ENCODE results near the gene KSR2.
"Not testable (repeated sequence)": the region's sequence is repeated elsewhere in the genome, so short reads cannot be mapped to it uniquely, and the experiment has no call there.

KSR2 gene

DNA sequence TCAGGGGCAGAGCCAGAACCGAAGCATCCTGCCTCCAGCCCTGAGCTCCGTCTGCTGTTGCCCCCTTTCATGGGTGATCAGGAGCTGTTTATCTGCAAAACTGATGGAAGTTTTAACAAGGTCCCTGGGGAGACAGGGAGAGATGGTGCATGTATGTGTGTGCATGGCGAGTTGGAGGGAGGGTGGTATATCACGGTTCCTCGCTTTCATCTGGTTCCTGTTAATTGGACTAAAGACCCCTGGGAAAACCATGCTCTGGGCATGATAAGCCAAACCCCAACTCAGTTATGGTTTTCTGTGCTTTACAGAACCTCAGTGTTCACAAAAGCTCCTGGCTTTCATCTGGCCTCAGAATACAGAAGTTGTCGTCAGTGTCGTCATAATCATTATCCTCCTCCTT, 133.6 kb downstream of the KSR2 start:
- intact Hi-C loops (cut with DNase I): no loop called here
- DNase-seq: no peak

- no peak for DNase-seq
- intact Hi-C loops (cut with DNase I): no loop called here
Observed at GRCh38 chr12:117832459-117833457, 136.0 kb downstream of the KSR2 start.

DNA sequence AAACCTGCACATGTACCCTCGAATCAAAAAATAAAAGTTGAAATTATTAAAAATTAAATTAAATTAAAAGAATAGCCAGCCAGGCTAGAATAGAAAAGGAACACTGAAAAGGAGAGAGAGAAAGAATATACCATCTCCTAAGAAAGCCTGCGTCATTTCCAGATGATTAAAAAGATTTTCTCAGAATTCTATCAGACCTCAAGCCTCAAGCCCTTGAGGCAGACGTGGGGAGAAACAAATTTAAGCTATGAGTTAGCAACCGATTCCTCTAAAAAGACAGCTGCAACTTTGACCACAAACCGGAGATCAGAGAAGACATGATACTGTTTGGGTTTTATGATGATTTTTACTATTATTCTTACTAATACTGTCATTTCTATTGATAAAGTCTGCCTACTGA, 138.3 kb downstream of the KSR2 start:
- no peak for DNase-seq
- intact Hi-C loops (cut with DNase I): no loop called here

DNA sequence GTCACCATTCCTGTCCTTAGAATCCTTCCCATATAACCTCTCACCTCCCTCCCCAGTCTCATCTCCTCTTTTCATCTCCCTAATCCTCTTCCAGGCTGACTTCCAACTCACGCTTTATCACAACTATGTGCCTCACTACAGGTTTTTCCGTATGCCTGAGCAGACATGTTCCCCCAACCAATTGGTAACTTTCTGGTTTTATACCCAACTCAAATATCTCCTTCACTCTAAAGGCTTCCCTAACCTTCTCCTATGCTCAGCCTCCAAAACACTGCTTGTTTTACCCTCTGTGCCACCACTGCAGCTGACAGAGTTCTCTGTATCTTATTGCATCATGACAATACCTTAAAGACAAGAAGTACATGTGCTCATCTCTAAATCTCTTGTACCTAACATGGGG, 139.7 kb downstream of the KSR2 start:
- intact Hi-C loops (cut with DNase I): no loop called here
- DNase-seq: no peak

DNA sequence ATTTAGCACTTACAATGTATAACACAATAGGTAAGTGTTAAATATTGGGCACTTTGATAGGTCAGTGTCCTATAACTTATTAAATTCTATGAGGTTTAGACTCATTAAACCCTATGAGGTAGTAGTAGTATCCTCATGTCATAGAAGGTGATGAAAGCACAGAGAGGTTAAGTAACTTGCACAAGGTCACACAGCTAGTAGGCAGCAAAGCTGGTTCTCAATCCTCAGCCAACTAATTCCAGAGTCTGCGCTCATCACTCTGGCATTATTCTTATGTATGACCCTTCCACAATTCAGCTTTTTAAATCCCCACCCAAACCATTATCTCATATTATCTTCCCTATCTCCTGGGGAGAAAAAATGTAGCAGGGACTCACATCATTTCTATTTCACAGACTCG, 141.1 kb downstream of the KSR2 start:
- intact Hi-C loops (cut with DNase I): no loop called here

DNA sequence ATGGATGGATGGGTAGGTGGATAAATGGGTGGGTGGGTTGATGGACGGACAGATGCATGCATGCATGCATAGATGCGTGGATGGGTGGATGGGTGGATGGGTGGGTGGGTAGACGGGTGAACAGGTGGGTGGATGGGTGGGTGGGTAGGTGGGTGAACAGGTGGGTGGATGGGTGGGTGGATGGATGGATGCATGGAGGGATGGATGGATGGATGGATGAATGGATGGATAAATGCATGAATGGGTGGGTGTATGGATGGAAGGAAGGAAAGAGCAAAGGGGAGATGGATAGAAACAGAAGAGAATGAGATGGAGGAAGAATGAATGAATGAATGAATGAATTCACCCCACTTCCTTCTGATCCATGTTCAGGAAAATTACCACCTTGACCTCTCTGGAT, 143.0 kb downstream of the KSR2 start:
- intact Hi-C loops (cut with DNase I): no loop called here
- DNase-seq: no peak

More for the DNA sequence above, 141.1 kb downstream of the KSR2 start:
- DNase-seq: no peak

- DNase-seq: no peak
- intact Hi-C loops (cut with DNase I): no loop called here
Observed at GRCh38 chr12:117821480-117822175, 147.2 kb downstream of the KSR2 start.

DNA sequence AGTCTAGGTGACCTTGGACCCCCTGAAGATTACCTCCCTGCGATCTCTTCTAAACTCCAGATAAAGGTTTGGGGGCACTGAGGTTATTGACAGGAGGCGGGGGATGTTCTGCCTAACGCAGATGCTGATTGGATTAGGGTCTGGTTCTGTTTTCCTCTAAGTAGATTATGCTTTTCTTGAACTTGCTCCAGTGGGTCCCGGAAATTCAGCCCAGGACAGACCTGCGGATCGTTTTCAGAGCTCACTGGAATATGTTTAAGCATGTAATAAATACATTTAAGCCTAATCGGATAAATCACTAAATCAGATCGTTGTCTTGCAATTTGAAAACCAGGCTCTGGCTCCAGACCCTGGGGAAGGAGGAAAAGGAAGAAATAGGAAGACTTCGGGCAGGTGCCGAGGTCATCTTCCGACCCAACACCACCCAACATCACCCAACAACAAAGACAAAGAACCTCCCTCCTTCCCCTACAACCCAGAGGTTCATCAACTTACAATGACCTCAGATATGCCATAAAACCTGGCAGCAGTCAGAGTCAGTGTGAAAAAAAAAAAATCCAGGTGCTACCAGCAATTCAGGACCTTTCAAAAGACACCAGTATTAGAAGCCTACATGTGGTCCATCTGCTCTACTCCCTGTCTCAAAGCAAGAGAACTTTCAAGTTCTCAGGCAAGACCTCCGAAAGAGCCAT, 148.4 kb downstream of the KSR2 start:
- DNase-seq: no peak
- intact Hi-C loops (cut with DNase I): no loop called here

GRCh38 chr12:117819160-117819559, 149.6 kb downstream of the KSR2 start:
- intact Hi-C loops (cut with DNase I): no loop called here

DNA sequence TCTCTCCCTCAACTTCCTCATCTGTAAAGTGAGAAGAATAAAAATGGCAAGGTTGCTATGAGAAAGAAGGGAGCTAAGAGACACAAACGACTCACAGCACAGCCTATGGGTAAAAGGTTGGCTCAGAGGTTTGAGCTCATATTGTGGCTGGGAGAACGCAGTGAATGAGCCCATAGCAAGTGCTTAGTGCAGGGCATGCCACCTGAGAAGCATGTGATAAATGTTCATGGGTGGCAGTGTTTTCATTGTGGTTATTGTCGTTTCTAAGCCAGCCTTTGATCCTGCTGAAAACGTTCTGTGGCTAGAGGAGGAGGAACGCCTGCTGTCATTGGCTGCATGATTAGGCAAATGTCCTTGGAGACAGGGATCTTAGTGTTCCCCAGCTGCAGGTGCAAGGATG, 150.4 kb downstream of the KSR2 start:
- intact Hi-C loops (cut with DNase I): no loop called here

More at GRCh38 chr12:117819160-117819559, 149.6 kb downstream of the KSR2 start:
- DNase-seq: no peak

GRCh38 chr12:117809509-117809908, 159.3 kb downstream of the KSR2 start:
- intact Hi-C loops (cut with DNase I): no loop called here
- DNase-seq: no peak

More for the DNA sequence above, 150.4 kb downstream of the KSR2 start:
- DNase-seq: no peak

DNA sequence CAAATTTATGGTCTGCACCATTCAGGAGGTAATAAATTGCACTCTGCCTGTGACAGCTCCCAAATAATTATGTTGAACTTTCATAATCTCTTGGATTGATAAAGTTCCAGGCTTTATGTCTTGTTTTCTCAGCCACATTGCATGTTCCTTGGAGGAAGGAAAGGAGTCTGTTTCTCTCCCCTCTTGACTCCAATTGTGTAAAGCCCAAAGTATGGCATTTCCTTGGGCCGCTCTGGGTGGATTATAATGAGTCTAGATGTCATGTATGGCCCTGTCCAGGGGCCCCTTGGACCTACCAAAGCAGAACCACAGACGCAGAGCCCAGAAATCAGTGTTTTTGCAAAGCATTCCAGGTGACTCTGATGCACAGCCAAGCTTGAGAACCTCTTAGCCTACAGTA, 160.8 kb downstream of the KSR2 start:
- no peak for DNase-seq
- intact Hi-C loops (cut with DNase I): no loop called here

DNA sequence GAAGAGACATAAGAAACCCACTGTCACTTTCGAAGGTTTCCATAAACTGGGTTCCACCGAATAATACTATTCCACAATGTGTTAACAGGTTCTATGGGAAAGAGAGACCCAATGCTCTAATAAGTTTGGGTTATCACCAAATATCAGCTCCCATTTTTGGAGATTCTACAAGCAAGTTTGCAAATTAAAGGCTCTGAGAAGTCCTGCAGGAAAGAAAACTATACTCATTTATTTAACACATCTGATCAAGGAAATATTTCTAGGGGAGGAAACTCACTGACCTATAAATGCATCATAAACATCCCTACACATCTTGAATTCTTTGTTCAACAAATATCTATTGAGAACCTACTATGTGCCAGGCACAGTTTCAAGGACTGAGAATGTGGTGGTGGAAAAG, 161.4 kb downstream of the KSR2 start:
- intact Hi-C loops (cut with DNase I): no loop called here
- DNase-seq: no peak

DNA sequence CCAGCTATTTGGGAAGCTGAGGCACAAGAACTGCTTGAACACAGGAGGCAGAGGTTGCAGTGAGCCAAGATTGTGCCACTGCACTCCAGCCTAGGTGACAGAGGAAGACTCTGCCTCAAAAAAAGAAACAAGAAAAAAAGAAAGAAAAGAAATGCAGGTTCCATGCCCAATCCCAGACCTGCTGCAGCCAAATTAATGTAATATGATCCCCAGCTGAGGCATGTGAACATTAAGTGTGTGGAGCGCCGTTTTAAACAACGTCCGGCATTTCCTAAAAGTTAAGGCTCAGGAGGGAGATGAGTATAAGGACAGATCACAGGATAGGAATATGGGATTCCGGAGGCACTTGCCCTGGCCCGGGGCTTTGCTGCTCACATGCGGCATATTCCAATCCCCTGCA, 162.9 kb downstream of the KSR2 start:
- DNase-seq: no peak
- intact Hi-C loops (cut with DNase I): no loop called here

- no peak for DNase-seq
- intact Hi-C loops (cut with DNase I): no loop called here
Observed at GRCh38 chr12:117803001-117803400, 165.8 kb downstream of the KSR2 start.

GRCh38 chr12:117800711-117801110, 168.1 kb downstream of the KSR2 start:
- intact Hi-C loops (cut with DNase I): not testable (repeated sequence)

DNA sequence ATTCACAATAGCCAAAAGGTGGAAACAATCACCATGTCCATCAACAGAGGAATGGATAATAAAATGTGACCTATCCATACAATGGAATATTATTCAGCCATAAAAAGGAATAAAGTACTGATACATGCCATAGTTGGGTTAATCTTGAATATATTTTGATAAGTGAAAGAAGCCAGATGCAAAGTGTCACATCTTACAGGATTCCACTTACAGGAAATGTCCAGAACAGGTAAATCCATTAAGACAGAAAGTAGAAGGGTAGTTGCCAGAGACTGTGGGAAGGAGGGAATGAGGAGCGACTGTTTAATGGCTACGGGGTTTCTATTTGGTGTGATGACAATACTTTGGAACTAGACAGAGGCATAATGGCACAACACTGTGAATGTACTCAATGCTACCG, 171.6 kb downstream of the KSR2 start:
- no peak for DNase-seq
- intact Hi-C loops (cut with DNase I): no loop called here

More at GRCh38 chr12:117800711-117801110, 168.1 kb downstream of the KSR2 start:
- DNase-seq: not testable (repeated sequence)

DNA sequence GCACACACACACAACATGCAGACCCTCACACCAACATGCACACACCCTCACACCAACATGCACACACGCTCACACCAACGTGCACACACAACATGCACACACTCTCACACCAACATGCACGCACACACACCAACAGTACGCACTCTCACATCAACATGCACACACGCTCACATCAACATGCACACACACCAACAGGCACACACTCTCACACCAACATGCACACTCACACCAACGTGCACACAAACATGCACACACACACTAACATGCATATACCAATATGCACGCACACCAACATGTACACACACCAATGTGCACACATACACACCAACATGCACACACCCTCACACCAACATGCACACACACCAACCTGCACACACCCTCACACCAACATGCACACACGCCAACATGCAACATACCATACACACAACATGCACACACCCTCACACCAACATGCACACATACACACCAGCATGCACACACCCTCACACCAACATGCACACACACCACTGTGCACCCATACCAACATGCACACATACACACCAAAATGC, 175.8 kb downstream of the KSR2 start:
- peak in 1 of 10 donors; percentile 45 for DNase-seq
- intact Hi-C loops (cut with DNase I): no loop called here

DNA sequence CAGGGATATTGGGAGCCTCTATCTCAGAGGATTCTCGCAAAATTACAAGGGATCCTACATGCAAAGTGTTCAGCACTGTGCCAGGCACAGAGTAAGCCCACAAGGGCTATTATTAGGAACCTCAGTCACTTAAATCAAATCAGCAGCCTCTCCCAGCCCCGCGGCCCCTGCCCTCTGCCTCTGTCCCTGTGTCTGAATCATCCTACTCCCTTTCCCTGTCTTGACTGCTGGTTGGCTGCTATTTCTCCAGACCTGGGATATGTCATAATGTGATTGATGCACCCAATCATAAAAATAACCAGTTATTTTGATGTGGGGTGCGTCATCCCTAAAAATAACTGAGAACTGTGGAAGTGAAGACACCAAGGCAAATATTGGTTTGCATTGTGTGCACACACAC, 176.3 kb downstream of the KSR2 start:
- intact Hi-C loops (cut with DNase I): no loop called here
- peak in 1 of 10 donors; percentile 55 for DNase-seq

- intact Hi-C loops (cut with DNase I): no loop called here
- no peak for DNase-seq
Observed at GRCh38 chr12:117790948-117791347, 177.8 kb downstream of the KSR2 start.

- intact Hi-C loops (cut with DNase I): no loop called here
- DNase-seq: no peak
Observed at GRCh38 chr12:117790198-117790597, 178.6 kb downstream of the KSR2 start.

Data from posterior cingulate gyrus (tissue), 11 donors.